Keratinocyte (primary cell): ENCODE measurements around the gene MEFV.

Experiments
- EZH2 ChIP-seq: IDR thresholded peaks from one replicate; pipeline ENCODE4 v1.6.1; 2012; ENCODE audit warnings: inconsistent platforms, mild to moderate bottlenecking, low read length, moderate library complexity
- TF ChIP-seq, protein P1 (sequence below), 3 experiments: IDR thresholded peaks in 1 of 3; conservative IDR thresholded peaks in 1 of 3; optimal IDR thresholded peaks in 1 of 3; 2 replicates in 2 of 3; 3 replicates in 1 of 3; pipeline versions ENCODE3 to v1.5.1; 2011; ENCODE audit warnings: low read length in 3 of 3, mild to moderate bottlenecking in 3 of 3, moderate library complexity in 2 of 3, control low read depth in 1 of 3, inconsistent platforms in 1 of 3; ENCODE audit not compliant: insufficient read depth in 2 of 3; ENCODE audit errors: extremely low read depth in 1 of 3

DNA sequence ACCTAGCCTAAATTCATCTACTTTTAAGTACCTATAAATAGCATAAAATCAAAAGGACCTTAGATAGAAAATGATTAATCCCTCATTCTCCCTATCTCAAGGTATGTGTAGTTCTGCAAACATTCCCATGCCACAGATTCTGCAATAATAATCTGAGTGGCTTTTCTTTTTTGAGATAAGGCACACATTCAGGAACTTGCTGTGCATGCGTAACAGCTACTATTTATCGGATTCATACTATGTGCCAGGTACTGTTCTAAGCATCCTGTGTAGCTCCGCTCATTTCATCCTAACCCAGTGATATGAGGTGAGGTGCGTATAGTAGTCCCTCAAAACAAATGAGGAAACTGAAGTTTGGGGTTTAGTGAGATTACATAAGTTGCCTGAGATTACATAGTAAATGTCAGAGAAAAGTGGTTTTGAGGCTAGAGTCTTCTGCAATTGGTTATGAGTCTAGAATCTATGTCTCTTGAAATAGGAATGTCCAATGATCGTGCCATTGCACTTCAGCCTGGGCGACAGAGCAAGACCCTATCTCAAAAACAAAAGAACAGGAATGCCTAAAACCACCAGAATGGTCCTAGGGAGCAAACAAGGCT, 24.9 kb upstream of the MEFV start:
- TF ChIP-seq, protein P1, sequence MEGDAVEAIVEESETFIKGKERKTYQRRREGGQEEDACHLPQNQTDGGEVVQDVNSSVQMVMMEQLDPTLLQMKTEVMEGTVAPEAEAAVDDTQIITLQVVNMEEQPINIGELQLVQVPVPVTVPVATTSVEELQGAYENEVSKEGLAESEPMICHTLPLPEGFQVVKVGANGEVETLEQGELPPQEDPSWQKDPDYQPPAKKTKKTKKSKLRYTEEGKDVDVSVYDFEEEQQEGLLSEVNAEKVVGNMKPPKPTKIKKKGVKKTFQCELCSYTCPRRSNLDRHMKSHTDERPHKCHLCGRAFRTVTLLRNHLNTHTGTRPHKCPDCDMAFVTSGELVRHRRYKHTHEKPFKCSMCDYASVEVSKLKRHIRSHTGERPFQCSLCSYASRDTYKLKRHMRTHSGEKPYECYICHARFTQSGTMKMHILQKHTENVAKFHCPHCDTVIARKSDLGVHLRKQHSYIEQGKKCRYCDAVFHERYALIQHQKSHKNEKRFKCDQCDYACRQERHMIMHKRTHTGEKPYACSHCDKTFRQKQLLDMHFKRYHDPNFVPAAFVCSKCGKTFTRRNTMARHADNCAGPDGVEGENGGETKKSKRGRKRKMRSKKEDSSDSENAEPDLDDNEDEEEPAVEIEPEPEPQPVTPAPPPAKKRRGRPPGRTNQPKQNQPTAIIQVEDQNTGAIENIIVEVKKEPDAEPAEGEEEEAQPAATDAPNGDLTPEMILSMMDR (optimal IDR thresholded peaks at IDR 0.05 in 1 of 3, IDR thresholded peaks at IDR 0.05 in 1 of 3, conservative IDR thresholded peaks at IDR 0.05 in 1 of 3; ENCODE audit: extremely low read depth in 1 of 3, insufficient read depth in 2 of 3, low read length in 3 of 3), result no peak
- no peak for TF ChIP-seq EZH2
